ENCODE data around the gene TNRC6B.

The TNRC6B gene

DNA sequence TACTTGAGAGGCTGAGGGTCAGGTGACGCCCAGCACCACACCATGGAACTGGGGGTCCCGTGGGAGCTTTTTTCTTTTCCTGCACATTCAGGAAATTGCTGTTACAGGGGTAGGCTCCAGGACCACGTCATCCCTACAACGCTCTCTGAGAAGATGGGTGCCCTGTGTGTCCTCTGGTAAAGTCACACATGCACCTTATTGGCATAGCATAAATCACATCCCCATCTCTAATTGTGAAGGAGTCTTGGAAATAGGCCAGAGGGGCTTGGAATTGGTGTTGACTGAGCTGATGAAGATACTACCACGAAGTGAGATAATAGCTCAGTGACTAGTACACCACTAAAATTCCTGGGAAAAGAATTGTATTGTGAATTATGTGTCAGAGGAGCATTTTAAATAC, 57.6 kb downstream of the TNRC6B start:
- no peak for TF ChIP-seq GABPA (IDR thresholded peaks at IDR 0.05; ENCODE audit: low read depth)
- Histone ChIP-seq H3K27me3 (ENCODE audit: insufficient read depth, poor library complexity, severe bottlenecking) (no peaks in the 10 kb centered on the region), H3K4me3 (replicated peaks; ENCODE audit: insufficient read depth, low read length) (no peak overlapping the region), H3K27ac (replicated peaks) (no peak overlapping the region)
- DNase-seq (ENCODE audit: low read depth in 1 of 2, low spot score in 1 of 2): no peak

DNA sequence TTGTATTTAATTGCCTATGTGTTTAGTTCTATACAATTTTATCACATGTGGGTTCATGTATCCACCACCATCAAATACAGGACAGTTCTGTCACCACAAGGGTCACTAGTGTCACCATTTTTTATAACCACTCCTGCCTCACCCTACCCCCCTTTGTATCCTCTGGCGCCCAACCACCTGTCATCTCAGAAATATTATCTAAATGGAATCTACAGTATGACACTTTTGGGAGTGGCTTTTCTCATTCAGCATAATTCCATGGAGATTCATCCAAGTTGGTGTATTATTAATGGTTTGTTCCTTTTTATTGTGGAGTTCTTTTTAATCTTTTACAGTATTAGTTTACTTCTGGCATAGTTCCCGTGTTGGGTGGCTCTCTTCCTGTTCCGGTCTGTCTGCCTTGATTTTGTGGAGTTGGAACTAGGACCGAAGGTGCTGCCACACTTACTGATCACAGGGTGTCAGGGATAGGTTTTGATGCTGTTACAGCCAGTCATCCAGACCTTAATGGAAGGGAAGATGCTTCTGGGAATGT, 58.5 kb downstream of the TNRC6B start:
- H3K4me3 ChIP-seq (replicated peaks; ENCODE audit: insufficient read depth, low read length): no peak overlapping the region
- TF ChIP-seq SPI1 (IDR thresholded peaks at IDR 0.05; ENCODE audit: borderline replicate concordance, low read depth): no peak
- TF ChIP-seq, protein P1, sequence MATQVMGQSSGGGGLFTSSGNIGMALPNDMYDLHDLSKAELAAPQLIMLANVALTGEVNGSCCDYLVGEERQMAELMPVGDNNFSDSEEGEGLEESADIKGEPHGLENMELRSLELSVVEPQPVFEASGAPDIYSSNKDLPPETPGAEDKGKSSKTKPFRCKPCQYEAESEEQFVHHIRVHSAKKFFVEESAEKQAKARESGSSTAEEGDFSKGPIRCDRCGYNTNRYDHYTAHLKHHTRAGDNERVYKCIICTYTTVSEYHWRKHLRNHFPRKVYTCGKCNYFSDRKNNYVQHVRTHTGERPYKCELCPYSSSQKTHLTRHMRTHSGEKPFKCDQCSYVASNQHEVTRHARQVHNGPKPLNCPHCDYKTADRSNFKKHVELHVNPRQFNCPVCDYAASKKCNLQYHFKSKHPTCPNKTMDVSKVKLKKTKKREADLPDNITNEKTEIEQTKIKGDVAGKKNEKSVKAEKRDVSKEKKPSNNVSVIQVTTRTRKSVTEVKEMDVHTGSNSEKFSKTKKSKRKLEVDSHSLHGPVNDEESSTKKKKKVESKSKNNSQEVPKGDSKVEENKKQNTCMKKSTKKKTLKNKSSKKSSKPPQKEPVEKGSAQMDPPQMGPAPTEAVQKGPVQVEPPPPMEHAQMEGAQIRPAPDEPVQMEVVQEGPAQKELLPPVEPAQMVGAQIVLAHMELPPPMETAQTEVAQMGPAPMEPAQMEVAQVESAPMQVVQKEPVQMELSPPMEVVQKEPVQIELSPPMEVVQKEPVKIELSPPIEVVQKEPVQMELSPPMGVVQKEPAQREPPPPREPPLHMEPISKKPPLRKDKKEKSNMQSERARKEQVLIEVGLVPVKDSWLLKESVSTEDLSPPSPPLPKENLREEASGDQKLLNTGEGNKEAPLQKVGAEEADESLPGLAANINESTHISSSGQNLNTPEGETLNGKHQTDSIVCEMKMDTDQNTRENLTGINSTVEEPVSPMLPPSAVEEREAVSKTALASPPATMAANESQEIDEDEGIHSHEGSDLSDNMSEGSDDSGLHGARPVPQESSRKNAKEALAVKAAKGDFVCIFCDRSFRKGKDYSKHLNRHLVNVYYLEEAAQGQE (IDR thresholded peaks at IDR 0.05; ENCODE audit: insufficient replicate concordance, low read depth): no peak
- TF ChIP-seq POLR2AphosphoS5 (IDR thresholded peaks at IDR 0.05; ENCODE audit: low read depth): no peak
- TF ChIP-seq, protein P2, sequence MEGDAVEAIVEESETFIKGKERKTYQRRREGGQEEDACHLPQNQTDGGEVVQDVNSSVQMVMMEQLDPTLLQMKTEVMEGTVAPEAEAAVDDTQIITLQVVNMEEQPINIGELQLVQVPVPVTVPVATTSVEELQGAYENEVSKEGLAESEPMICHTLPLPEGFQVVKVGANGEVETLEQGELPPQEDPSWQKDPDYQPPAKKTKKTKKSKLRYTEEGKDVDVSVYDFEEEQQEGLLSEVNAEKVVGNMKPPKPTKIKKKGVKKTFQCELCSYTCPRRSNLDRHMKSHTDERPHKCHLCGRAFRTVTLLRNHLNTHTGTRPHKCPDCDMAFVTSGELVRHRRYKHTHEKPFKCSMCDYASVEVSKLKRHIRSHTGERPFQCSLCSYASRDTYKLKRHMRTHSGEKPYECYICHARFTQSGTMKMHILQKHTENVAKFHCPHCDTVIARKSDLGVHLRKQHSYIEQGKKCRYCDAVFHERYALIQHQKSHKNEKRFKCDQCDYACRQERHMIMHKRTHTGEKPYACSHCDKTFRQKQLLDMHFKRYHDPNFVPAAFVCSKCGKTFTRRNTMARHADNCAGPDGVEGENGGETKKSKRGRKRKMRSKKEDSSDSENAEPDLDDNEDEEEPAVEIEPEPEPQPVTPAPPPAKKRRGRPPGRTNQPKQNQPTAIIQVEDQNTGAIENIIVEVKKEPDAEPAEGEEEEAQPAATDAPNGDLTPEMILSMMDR (IDR thresholded peaks at IDR 0.05; ENCODE audit: insufficient read depth, low read length): no peak
- TF ChIP-seq GABPA (IDR thresholded peaks at IDR 0.05; ENCODE audit: low read depth): no peak
- no peak overlapping the region for H3K27ac ChIP-seq (replicated peaks)
- no peaks in the 10 kb centered on the region for H3K27me3 ChIP-seq (ENCODE audit: insufficient read depth, poor library complexity, severe bottlenecking)
- no peak for DNase-seq (ENCODE audit: low read depth in 1 of 2, low spot score in 1 of 2)

DNA sequence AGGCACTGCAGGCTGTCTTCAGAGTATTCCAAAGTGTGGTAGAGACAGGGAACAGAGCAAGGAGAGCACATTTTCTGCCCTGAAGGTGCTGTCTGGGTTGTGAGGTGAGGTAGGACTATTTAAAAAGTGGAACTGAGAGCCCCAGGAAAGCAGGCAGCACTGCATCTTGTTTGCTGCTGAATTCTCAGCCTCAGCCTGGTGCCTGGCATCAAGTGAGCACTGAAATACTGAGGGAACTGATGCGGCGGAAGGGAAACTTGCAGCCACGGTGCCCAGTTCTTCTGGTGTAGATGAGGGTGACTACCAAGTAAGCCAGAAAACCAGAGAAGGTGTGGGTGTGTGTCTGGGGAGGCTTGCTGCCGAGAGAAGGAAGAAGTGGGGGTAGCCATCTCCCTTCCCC, 59.5 kb downstream of the TNRC6B start:
- DNase-seq (ENCODE audit: low read depth in 1 of 2, low spot score in 1 of 2): no peak
- H3K27ac ChIP-seq (replicated peaks): no peak overlapping the region
- TF ChIP-seq, protein P2 (IDR thresholded peaks at IDR 0.05; ENCODE audit: insufficient read depth, low read length): no peak
- TF ChIP-seq SPI1 (IDR thresholded peaks at IDR 0.05; ENCODE audit: borderline replicate concordance, low read depth) (no peak), POLR2AphosphoS5 (IDR thresholded peaks at IDR 0.05; ENCODE audit: low read depth) (no peak), GABPA (IDR thresholded peaks at IDR 0.05; ENCODE audit: low read depth) (no peak)
- TF ChIP-seq, protein P1 (IDR thresholded peaks at IDR 0.05; ENCODE audit: insufficient replicate concordance, low read depth): no peak
- no peak overlapping the region for H3K4me3 ChIP-seq (replicated peaks; ENCODE audit: insufficient read depth, low read length)
- H3K27me3 ChIP-seq (ENCODE audit: insufficient read depth, poor library complexity, severe bottlenecking): no peaks in the 10 kb centered on the region

DNA sequence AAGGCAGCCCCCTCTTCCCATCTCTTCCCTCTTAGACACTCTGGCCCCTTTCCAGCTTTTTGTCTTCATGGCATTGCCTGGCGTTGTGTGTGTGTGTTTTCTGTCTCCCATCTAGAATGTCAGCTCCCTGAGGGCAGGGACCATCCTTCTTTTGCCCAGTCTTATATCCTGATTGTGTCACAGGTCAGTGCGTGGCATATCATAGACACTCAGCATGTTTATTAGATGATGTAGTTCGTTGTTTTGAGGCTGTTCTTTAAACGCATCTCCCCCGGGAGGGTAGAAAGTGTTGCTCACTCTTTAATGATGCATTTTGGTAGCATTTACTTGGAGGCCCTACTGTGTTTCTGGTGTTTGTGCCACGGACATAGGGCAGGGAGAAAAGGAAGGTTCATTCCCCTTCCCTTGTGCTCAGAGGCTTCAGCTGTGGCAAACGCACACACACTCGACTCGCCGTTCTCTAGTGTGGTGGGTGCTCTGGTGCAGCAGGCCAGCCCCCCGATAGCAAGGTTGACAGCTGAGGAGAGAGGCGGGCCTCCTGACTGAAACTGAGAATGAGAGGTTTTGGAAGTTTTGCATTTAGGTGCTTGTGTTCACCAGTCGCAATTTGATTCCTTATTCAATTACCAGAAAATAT, 60.2 kb downstream of the TNRC6B start:
- Histone ChIP-seq H3K27ac (replicated peaks) (no peak overlapping the region), H3K4me3 (replicated peaks; ENCODE audit: insufficient read depth, low read length) (no peak overlapping the region), H3K27me3 (ENCODE audit: insufficient read depth, poor library complexity, severe bottlenecking) (no peaks in the 10 kb centered on the region)
- TF ChIP-seq, protein P1 (IDR thresholded peaks at IDR 0.05; ENCODE audit: insufficient replicate concordance, low read depth): no peak
- TF ChIP-seq, protein P2 (IDR thresholded peaks at IDR 0.05; ENCODE audit: insufficient read depth, low read length): no peak
- TF ChIP-seq SPI1 (IDR thresholded peaks at IDR 0.05; ENCODE audit: borderline replicate concordance, low read depth): no peak
- no peak for TF ChIP-seq POLR2AphosphoS5 (IDR thresholded peaks at IDR 0.05; ENCODE audit: low read depth)
- no peak for TF ChIP-seq GABPA (IDR thresholded peaks at IDR 0.05; ENCODE audit: low read depth)
- no peak for DNase-seq (ENCODE audit: low read depth in 1 of 2, low spot score in 1 of 2)

Data from HL-60 (cell line).